Activated T-cell treated with anti-CD3 and anti-CD28 coated beads, Interleukin-2, amount 50 U/mL, for 72 hours (primary cell): Measurements from ENCODE around the gene ORAI3. TPM values are rescaled to one million over a fixed set of nuclear protein-coding genes. Genes with fewer than 3 reads are reported as not detected.

Source experiments
- ATAC-seq, 2 donors: fragments of 150-1000 bp; cut with Tn5 transposase; replicated peaks in 1 of 2; 2 replicates each; pipeline ENCODE4 v1.10.0; 2021; ENCODE audit warnings: moderate library complexity in 2 of 2, mild to moderate bottlenecking in 1 of 2
- DNase-seq, 2 donors: peaks; one replicate each; pipeline ENCODE4 v3.0.0; 2021 to 2022; ENCODE audit warnings: mixed read lengths in 1 of 2
- H3K27ac Mint-ChIP-seq: one replicate; pipeline ENCODE4 v1.8.0; 2022; ENCODE audit warnings: mild to moderate bottlenecking, moderate library complexity, mixed read lengths
- H3K27me3 Mint-ChIP-seq: one replicate; pipeline ENCODE4 v1.8.0; 2022; ENCODE audit warnings: low read depth, mixed read lengths
- H3K36me3 Mint-ChIP-seq, 2 donors: one replicate each; pipeline ENCODE4 v1.8.0; 2022; ENCODE audit warnings: mixed read lengths in 2 of 2, mild to moderate bottlenecking in 1 of 2; ENCODE audit not compliant: insufficient read depth in 2 of 2
- H3K4me1 Mint-ChIP-seq: one replicate; pipeline ENCODE4 v1.8.0; 2022; ENCODE audit warnings: low read depth, mixed read lengths
- H3K4me3 Mint-ChIP-seq, 2 donors: one replicate each; pipeline ENCODE4 v1.8.0; 2022; ENCODE audit warnings: mild to moderate bottlenecking in 2 of 2, mixed read lengths in 2 of 2, moderate library complexity in 2 of 2
- H3K9me3 Mint-ChIP-seq, 2 donors: one replicate each; pipeline ENCODE4 v1.8.0; 2022; ENCODE audit warnings: mixed read lengths in 2 of 2
- total RNA-seq, 2 donors: library from RNA; stranded (reverse); gene quantifications; one replicate each; pipeline ENCODE4 v1.2.3, GENCODE V29; 2022

ORAI3 gene
- total RNA-seq, 2 donors from 2014 or later = 13.6 to 15.6 TPM

- Mint-ChIP-seq H3K36me3 (peaks cover 0 to 2% of the 10 kb centered on the region in 2 donors), H3K9me3 (no peaks in the 10 kb centered on the region)
- DNase-seq = no peak
Measured at GRCh38 chr16:30986129-30986991, 37.5 kb downstream of the ORAI3 start.

GRCh38 chr16:30987581-30988190 is 38.8 kb downstream of the ORAI3 start:
- H3K4me1 Mint-ChIP-seq = peaks cover 5% of the 10 kb centered on the region
- H3K27ac Mint-ChIP-seq = no peak overlapping the region
- H3K4me3 Mint-ChIP-seq = no peak overlapping the region
- ATAC-seq (no peak), DNase-seq (no peak)
- H3K27me3 Mint-ChIP-seq = no peaks in the 10 kb centered on the region
- no peaks in the 10 kb centered on the region for H3K9me3 Mint-ChIP-seq
- no peaks in the 10 kb centered on the region for H3K36me3 Mint-ChIP-seq

More at GRCh38 chr16:30986129-30986991, 37.5 kb downstream of the ORAI3 start:
- H3K27ac Mint-ChIP-seq = no peak overlapping the region
- H3K4me3 Mint-ChIP-seq = no peak overlapping the region
- no peak for ATAC-seq
- no peaks in the 10 kb centered on the region for H3K27me3 Mint-ChIP-seq
- H3K4me1 Mint-ChIP-seq = peaks cover 5% of the 10 kb centered on the region

GRCh38 chr16:30989469-30990047 is 40.7 kb downstream of the ORAI3 start:
- DNase-seq (no peak), ATAC-seq (no peak)
- Mint-ChIP-seq H3K4me3 (no peak overlapping the region), H3K27me3 (no peaks in the 10 kb centered on the region), H3K4me1 (peaks cover 12% of the 10 kb centered on the region), H3K36me3 (no peaks in the 10 kb centered on the region), H3K27ac (no peak overlapping the region), H3K9me3 (no peaks in the 10 kb centered on the region)

- Mint-ChIP-seq H3K4me3 (no peak overlapping the region), H3K4me1 (peaks cover 16% of the 10 kb centered on the region), H3K27me3 (no peaks in the 10 kb centered on the region), H3K36me3 (no peaks in the 10 kb centered on the region), H3K27ac (no peak overlapping the region), H3K9me3 (no peaks in the 10 kb centered on the region)
- DNase-seq (no peak), ATAC-seq (no peak)
Measured at GRCh38 chr16:30990105-30990504, 41.2 kb downstream of the ORAI3 start.

GRCh38 chr16:30991052-30991451 is 42.2 kb downstream of the ORAI3 start:
- no peaks in the 10 kb centered on the region for H3K9me3 Mint-ChIP-seq
- ATAC-seq (no peak), DNase-seq (no peak)
- no peak overlapping the region for H3K27ac Mint-ChIP-seq
- no peak overlapping the region for H3K4me3 Mint-ChIP-seq
- peaks cover 20% of the 10 kb centered on the region for H3K4me1 Mint-ChIP-seq
- H3K36me3 Mint-ChIP-seq = no peaks in the 10 kb centered on the region
- H3K27me3 Mint-ChIP-seq = no peaks in the 10 kb centered on the region

GRCh38 chr16:30992276-30992780 is 43.5 kb downstream of the ORAI3 start:
- H3K27me3 Mint-ChIP-seq = no peaks in the 10 kb centered on the region
- H3K4me3 Mint-ChIP-seq = no peak overlapping the region
- no peaks in the 10 kb centered on the region for H3K36me3 Mint-ChIP-seq
- ATAC-seq (no peak), DNase-seq (no peak)
- H3K9me3 Mint-ChIP-seq = no peaks in the 10 kb centered on the region
- no peak overlapping the region for H3K27ac Mint-ChIP-seq
- peaks cover 25% of the 10 kb centered on the region for H3K4me1 Mint-ChIP-seq

GRCh38 chr16:30992931-30993816 is 44.3 kb downstream of the ORAI3 start:
- H3K27me3 Mint-ChIP-seq = no peaks in the 10 kb centered on the region
- no peak overlapping the region for H3K27ac Mint-ChIP-seq
- H3K4me1 Mint-ChIP-seq = peaks cover 25% of the 10 kb centered on the region
- DNase-seq (no peak), ATAC-seq (no peak)
- H3K36me3 Mint-ChIP-seq = no peaks in the 10 kb centered on the region
- no peaks in the 10 kb centered on the region for H3K9me3 Mint-ChIP-seq
- no peak overlapping the region for H3K4me3 Mint-ChIP-seq

- H3K9me3 Mint-ChIP-seq = no peaks in the 10 kb centered on the region
- ATAC-seq (no peak), DNase-seq (no peak)
- H3K27me3 Mint-ChIP-seq = no peaks in the 10 kb centered on the region
- H3K36me3 Mint-ChIP-seq = no peaks in the 10 kb centered on the region
- peak overlapping the region; percentile 87 to 89 for H3K4me3 Mint-ChIP-seq
- no peak overlapping the region for H3K27ac Mint-ChIP-seq
- peaks cover 25% of the 10 kb centered on the region for H3K4me1 Mint-ChIP-seq
Measured at GRCh38 chr16:30995927-30996323, 47.1 kb downstream of the ORAI3 start.

- Mint-ChIP-seq H3K4me3 (peak overlapping the region; percentile 87 to 89), H3K4me1 (peaks cover 25% of the 10 kb centered on the region), H3K27ac (no peak overlapping the region)
Measured at GRCh38 chr16:30996324-30996984, 47.6 kb downstream of the ORAI3 start.

GRCh38 chr16:30996985-30997724 is 48.3 kb downstream of the ORAI3 start:
- DNase-seq = peak; percentile 83
- peak; percentile 90 to 92 for ATAC-seq
- H3K4me1 Mint-ChIP-seq = peaks cover 25% of the 10 kb centered on the region
- no peaks in the 10 kb centered on the region for H3K36me3 Mint-ChIP-seq
- no peaks in the 10 kb centered on the region for H3K9me3 Mint-ChIP-seq
- H3K27me3 Mint-ChIP-seq = no peaks in the 10 kb centered on the region
- no peak overlapping the region for H3K27ac Mint-ChIP-seq
- H3K4me3 Mint-ChIP-seq = peak overlapping the region; percentile 87 to 89

More at GRCh38 chr16:30996324-30996984, 47.6 kb downstream of the ORAI3 start:
- DNase-seq (no peak), ATAC-seq (no peak)
- H3K9me3 Mint-ChIP-seq = no peaks in the 10 kb centered on the region
- no peaks in the 10 kb centered on the region for H3K27me3 Mint-ChIP-seq
- no peaks in the 10 kb centered on the region for H3K36me3 Mint-ChIP-seq

GRCh38 chr16:30997725-30998711 is 49.1 kb downstream of the ORAI3 start:
- Mint-ChIP-seq H3K4me3 (peak overlapping the region; percentile 58 to 89), H3K27me3 (no peaks in the 10 kb centered on the region), H3K9me3 (no peaks in the 10 kb centered on the region), H3K27ac (no peak overlapping the region), H3K4me1 (peaks cover 25% of the 10 kb centered on the region), H3K36me3 (no peaks in the 10 kb centered on the region)
- ATAC-seq (no peak), DNase-seq (no peak)
